GF-D8 (cell line): ENCODE results near the gene KDM2A.

ENCODE experiments used
- DNase-seq: peaks from one replicate; lab custom pipeline; 2025; lab: John Stamatoyannopoulos, UW

The KDM2A gene

DNA sequence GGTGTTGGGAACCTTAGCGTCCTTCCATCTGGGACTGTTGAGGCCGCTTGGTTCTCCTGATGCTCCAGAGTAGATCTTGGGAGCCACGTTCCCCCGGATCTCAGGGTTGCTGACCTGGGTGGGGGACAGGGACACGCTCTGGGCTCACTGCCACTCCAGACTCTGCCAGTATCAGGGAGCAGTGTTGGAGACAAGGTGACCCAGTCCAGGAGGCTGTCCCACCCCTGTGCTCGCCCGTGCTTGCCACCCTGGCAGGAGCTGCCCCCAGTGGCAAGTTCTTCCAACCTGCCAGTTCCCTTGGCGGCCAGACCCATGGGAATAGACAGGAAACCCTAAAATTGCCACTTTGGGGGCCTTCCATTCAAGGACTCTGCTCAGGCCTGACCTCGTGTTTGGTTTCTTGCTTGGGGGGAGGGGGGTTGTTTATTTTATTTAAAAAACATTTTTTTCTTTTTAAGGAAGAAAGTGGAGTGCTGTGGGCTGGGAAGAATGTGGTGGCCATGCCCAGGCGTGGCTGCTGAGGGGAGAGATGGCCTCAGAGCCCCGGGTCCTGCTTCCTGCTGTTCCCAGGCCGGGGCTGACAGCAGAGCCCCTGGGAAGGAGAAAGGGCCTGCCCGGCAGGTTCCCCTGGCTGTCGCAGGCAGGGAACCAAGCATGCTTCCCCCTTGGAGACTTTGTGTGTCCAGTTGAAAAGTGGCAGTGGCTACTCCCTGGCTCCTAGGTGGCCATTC lies 154.4 kb downstream of the KDM2A start:
- peak; percentile 39 for DNase-seq

DNA sequence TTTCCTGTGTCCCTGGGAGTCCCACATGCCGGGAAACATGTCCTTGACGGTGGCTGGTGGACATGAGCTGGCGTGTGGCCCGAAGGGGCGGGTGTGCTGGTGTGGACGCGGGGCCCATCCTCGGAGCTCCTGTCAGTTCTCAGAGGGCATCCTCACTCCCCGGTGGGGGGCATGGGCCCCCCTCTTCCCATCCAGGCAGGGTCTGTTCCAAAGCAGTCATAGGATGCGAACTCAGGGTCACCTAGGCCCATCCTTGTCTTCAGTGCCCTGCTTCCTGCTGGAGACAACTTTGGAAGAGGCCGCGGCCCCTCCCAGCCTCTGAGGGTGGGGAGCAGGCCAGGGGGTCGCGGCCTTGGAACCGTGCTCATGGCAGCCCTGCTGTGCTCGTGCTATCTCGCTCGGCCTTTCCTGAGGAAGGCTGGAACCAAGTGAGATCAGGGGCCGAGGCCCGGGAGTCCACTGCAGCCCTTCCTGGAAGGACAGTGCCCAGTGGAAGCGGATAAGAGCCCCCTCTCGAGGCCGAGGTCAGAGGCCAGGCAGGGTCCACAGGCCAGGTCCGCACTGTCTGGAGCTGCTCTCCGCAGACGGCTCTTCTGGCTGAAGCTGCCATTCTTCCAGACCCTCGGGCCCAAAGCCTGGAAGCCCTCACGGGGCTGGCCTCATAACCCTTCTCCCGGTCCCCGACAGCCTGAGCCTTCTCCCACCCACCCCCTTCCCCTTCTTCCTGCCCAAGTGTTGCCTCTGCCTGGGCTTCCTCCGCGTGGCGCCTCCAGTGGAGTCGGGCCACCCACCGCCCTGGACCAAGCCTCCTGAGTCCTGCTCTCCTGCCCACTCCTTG lies 155.9 kb downstream of the KDM2A start:
- DNase-seq = no peak

DNA sequence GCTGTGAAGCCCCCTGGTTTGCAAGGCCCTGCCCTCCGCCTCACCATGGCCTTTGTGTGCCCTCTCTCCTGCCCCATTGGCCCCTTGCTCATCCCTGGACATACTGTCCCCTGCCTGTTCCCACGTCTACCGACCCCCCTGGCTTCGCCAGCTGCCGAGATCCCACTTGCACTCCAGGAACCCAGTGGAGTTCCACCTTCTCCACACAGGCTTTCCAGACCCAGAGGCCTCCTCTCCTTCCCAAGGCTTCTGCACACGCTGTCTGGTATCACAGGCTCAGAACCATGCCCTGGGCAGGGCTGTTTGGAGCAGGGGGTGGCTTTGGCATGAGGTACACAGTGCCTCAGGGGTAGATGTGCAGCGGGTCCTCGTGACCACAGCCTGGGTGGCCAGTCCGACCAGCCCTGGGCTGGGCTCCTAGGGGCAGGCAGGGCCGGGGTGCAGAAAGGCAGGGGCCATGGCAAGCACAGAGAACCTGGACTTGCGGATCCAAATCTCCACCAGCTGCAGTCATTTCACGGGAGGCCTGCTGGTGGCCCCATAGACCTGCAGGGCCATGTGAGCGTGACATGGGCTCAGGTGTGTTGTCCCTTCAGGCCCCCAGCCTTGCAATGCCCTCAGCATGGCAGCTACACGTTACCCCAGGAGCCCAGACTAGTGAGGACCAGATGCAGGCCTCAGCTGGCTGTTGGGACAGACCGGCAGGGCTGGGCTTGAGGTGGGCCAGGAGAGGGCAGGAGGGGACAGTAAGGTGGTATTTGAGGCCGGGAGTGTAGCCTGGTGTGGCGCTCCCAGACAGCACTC lies 156.7 kb downstream of the KDM2A start:
- DNase-seq = peak; percentile 46

DNA sequence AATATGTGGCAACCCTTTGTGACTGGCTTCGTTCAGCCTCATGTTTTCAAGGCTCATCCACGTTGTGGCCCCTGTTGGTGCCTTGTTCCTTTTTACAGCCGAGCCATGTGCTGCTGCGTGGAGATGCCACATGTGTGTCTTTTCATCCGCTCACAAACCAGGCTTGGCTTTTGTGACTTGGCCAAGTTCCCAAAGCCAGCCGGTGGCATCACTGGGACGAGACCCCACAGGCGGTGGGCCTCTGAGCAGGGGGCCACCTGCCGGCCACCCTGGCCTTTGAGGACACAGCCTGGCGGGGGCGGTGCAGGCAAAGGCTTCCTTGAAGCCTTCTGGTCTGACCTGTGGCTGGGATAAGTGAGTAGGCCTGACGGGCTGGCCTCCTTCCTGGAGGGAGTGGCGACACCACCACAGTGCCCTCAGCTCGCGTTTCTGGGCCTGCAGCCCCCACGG lies 157.7 kb downstream of the KDM2A start:
- DNase-seq = peak; percentile 94

DNA sequence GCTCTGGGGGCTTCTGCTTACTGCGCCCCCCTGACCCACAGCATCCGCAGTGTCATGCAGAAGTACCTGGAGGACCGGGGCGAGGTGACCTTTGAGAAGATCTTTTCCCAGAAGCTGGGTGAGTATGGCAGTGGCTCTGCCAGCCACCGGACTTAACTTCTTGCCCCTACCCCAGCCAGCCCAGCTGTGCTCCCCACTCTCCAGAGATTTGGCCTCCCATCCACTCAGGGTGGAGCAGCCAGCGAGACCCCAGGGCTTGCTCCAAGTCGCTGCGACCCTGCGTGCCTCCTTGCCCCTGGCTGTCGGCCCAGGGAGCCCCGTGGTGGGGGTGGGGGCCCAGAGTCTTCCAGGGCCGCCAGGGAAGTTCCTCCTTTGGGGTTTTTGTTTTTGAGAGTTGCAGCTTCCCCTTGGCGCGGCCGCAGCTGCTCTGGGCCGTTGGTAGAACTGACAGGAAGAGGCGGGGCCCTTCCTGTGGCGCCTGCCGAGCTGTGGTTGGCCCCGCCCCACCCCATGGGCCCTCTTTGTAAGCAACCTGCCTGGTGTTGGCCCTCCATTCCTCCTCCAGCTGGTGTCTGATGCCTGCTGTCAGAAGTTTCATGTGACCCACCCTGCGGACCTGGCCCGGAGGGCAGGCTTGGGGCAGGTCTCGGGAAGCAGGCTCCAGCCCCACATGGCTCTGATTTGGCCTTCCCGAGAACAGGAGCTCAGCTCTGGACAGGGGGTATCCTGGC lies 158.3 kb downstream of the KDM2A start:
- peak; percentile 96 for DNase-seq

DNA sequence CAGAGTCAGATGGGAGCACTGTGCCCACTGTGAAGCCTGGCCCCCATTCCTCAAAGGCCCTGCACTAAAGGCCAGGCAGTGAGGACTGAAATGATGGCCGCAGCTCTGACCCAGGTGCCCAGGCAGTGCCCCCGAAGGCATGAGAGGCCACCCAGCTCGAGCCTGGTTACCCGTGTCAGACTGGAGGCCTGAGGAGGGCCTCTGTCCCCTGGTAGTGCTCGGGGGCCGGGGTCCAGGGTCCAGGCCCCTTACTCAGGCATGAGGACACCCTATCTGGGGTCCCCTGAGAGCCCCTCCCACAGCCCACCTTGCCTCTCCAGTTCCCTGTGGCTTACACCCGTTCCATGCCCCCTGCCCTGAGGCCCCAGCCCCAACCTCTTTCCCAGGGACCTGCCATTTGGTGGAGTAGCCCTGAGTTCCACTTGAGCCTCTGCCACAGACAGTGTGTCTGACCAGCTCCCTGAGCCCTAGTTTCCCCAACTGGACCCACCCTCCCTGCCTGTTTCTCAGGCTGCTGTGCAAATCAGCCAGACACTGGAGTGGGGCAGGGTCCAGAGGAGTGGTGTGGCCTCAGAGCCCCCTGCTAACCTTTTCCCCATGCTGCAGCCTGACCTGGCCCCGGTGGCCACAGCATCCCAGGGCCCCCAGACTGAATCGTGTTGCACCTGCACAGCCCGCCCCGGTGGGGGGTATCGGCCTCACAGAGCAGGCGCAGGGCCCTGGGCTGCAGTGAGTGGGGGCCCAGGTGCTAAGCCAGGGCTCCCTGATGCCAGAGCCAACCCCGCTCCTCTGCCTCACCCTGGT lies 159.3 kb downstream of the KDM2A start:
- no peak for DNase-seq

DNA sequence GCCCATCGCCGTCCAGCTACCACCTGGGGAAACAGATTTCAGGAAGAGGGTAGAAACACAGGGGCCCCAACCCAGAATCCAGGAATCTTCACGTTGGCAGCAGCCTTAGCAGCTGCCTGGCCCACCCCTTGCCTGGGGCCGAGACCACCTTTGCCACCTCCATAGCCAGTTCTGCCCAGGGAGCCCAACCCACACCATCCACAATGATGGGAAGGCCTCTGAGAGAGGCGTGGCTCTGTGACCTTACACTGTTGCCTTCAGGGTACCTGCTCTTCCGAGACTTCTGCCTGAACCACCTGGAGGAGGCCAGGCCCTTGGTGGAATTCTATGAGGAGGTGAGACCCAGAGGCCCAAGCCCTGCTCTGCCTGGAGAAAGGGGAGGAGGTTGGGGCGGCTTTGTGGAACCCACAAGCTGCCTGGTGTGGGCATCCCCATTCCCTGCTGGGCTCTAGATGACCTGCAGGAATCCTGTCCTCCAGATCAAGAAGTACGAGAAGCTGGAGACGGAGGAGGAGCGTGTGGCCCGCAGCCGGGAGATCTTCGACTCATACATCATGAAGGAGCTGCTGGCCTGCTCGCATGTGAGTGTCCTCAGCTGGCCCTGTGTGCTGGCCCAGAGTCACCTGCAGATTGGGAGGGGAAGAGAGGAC lies 160.0 kb downstream of the KDM2A start:
- no peak for DNase-seq

DNA sequence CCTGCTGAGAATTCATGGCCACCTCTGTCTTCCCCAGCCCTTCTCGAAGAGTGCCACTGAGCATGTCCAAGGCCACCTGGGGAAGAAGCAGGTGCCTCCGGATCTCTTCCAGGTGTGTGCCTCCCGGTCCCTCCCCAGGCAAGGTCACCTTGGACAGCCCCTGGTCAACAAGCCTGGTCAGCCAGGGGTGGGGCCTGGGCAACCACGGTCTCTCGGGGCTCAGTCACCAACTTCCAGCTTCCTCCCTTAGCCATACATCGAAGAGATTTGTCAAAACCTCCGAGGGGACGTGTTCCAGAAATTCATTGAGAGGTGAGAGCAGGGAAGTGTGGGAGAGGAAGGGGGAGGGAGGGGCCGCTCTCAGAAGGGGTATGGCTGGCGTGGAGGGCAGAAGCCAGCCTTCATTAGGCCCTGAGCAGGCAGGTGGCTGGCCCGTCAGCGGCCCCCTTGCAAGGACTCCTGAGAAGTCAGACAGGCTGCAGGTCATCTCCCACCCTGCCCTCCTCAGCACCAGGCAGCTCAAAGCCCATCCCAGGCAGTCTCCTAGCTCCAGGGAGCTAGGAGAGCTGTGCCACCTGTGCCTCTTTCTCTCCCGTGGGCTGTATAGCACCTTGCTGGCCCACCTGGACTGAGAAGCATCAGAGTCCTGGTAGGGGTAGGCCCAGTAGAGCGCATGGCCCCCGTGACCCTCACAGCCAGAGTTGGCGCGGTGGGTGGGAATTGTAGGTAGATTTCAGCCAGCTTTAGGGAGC lies 160.7 kb downstream of the KDM2A start:
- DNase-seq = no peak

DNA sequence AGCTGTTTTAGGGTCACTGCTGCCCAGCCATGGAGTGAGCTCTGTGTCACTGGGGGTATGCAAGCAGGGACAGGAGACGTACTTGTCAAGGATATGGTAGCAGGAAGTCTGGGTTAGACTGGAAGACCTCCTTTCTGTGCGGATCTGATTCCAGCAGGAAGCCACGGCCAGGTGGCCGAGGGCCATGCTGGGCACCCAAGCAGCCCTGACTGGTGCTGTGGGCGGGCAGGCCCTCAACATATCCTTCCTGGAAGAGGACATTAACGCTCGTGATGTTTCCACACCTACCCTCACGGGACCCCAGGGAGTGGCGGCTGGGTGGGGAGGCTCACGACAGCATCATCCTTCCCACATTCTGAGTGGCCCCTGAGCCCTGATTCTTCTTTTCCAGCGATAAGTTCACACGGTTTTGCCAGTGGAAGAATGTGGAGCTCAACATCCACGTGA lies 161.3 kb downstream of the KDM2A start:
- no peak for DNase-seq

DNA sequence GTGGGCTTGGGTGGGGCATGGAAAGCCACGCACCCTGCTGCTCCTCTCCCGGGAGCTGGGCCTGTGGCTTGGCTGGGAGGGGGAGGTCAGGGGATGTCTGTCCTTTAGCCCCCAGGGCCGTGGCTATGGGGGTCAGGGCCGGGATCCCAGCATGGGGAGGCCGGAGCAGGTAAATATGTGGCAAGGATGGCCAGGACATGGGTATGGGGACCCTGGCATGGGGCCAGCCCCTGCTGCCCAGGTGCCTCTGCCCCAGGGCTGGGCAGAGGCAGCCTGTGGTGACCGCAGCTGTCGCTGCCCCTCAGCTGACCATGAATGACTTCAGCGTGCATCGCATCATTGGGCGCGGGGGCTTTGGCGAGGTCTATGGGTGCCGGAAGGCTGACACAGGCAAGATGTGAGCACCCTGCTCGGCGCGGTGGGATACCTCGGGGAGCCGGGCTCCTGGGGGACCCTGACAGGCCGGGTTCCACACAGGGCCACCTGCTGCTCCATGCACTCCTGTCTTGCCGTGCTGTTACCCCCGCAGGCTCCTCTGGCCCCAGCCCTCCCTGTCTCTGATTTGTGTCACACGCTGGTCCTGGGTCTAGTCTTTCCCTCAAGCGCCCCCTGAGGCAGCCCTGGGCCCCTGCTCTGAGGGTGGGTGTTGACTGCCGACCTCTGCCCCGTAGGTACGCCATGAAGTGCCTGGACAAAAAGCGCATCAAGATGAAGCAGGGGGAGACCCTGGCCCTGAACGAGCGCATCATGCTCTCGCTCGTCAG lies 161.9 kb downstream of the KDM2A start:
- DNase-seq = no peak

DNA sequence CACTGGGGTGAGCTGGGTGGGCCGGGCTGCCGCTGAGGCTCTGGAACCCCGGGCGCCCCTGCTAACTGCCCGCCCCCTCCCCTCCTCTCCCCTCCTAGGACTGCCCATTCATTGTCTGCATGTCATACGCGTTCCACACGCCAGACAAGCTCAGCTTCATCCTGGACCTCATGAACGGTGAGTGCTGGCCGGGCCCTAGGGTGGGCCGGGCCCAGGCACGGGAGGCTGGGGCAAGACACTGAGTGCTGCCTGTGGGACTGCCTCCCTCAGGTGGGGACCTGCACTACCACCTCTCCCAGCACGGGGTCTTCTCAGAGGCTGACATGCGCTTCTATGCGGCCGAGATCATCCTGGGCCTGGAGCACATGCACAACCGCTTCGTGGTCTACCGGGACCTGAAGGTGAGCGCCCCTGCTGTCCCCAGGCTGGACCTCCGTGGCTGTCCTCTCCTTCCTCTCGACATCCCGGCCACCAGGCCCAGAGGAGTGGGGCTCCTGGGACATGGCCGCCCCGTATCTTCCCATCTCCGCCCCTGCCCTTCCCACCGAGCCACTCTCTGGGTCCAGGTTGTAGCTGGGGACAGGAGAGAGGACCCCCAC lies 162.6 kb downstream of the KDM2A start:
- no peak for DNase-seq

DNA sequence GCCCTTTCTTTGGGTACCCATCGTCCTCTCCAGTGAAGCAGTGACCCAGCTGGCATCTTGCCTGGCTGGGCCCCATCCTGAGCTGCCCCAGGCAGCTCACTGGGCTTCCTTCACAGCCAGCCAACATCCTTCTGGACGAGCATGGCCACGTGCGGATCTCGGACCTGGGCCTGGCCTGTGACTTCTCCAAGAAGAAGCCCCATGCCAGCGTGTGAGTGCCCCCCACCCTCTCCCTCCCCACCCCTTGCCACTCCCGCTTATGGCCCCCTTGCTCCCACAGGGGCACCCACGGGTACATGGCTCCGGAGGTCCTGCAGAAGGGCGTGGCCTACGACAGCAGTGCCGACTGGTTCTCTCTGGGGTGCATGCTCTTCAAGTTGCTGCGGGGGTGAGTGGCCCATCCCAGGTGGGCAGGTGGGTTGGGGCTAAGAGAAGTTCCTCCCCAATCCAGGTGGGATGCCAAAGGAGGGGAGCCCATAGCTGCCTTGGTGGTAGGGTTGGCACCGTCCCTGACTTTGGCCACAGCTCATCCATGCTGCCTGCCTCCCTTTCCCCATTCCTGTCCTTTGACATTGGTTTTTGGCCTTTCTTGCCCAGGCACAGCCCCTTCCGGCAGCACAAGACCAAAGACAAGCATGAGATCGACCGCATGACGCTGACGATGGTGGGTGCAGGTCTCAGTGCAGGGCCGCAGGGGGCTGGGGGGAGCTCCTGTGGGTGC lies 163.3 kb downstream of the KDM2A start:
- no peak for DNase-seq

DNA sequence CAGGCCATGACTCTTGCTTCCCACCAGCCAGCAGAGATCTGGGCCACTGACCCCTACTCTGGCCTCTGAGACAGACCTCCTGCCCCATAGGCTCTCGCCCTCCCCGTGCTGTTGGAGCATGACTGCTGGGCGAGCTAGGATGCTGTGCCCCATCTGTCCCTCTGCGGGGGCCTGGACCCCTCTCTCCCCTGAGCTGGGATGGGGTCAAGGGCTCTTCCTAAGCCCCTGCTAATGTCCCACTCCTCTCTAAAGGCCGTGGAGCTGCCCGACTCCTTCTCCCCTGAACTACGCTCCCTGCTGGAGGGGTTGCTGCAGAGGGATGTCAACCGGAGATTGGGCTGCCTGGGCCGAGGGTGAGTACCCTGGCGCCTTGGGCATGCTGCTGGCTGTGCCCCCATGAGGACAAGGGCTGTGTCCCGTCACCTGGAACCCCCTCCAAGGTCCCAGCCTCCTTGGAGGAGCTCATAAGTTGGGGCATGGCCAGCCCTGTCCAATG lies 163.9 kb downstream of the KDM2A start:
- DNase-seq = no peak

DNA sequence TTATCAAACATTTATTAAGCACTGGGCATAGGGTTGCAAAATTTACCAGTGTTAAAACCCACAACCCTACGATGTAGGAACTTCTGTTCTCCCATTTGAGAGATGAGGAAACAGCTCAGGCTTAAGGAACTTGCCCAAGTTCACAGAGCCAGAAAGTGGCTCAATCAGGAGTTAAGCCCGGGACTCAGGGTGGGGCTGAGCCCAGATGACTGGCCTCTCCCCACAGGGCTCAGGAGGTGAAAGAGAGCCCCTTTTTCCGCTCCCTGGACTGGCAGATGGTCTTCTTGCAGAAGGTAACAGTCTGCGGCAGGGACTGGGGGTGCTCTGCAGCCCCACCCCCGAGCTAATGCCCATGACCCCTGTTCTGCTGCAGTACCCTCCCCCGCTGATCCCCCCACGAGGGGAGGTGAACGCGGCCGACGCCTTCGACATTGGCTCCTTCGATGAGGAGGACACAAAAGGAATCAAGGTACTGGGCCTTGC lies 164.5 kb downstream of the KDM2A start:
- peak; percentile 95 for DNase-seq

DNA sequence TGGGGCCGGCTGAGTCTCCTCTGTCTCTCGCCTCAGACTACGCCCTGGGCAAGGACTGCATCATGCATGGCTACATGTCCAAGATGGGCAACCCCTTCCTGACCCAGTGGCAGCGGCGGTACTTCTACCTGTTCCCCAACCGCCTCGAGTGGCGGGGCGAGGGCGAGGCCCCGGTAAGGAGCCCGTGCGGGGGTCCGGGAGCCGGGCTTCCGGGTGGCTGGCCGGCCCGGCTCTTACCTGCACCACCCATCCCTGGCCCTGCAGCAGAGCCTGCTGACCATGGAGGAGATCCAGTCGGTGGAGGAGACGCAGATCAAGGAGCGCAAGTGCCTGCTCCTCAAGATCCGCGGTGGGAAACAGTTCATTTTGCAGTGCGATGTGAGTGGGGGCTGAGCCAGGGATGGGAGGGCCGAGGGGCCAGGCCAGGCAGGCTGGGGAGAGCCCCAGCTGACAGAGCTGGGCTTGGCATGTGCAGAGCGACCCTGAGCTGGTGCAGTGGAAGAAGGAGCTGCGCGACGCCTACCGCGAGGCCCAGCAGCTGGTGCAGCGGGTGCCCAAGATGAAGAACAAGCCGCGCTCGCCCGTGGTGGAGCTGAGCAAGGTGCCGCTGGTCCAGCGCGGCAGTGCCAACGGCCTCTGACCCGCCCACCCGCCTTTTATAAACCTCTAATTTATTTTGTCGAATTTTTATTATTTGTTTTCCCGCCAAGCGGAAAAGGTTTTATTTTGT lies 165.9 kb downstream of the KDM2A start:
- no peak for DNase-seq
